ENCODE data around the gene COX14.
"Not testable (repeated sequence)": the region's sequence is repeated elsewhere in the genome, so short reads cannot be mapped to it uniquely, and the experiment has no call there.

Gene COX14

GRCh38 chr12:50111693-50112455 is at the start of gene COX14:
Gene COX14, plus strand, starts transcription at chr12:50112236. Its CDS starts 7,808 bp downstream, at chr12:50120044.
- peak; percentile 99 for DNase-seq

- DNase-seq, result no peak
These were observed 49.1 kb upstream of the COX14 start for GRCh38 chr12:50062728-50063460.

GRCh38 chr12:50065726-50066310 is 46.2 kb upstream of the COX14 start:
- DNase-seq, result no peak

- DNase-seq, result no peak
These were observed 45.6 kb upstream of the COX14 start for GRCh38 chr12:50066402-50066801.

- no peak for DNase-seq
These were observed 43.0 kb upstream of the COX14 start for GRCh38 chr12:50069069-50069468.

- no peak for DNase-seq
These were observed 42.5 kb upstream of the COX14 start for GRCh38 chr12:50069539-50069938.

- no peak for DNase-seq
These were observed 41.5 kb upstream of the COX14 start for GRCh38 chr12:50070314-50071060.

GRCh38 chr12:50072198-50072907 is 39.7 kb upstream of the COX14 start:
- DNase-seq, result no peak

GRCh38 chr12:50073206-50073605 is 38.8 kb upstream of the COX14 start:
- DNase-seq, result no peak

GRCh38 chr12:50073712-50074111 is 38.3 kb upstream of the COX14 start:
- no peak for DNase-seq

GRCh38 chr12:50074936-50075807 is 36.9 kb upstream of the COX14 start:
- peak; percentile 35 for DNase-seq

GRCh38 chr12:50075808-50076170 is 36.2 kb upstream of the COX14 start:
- DNase-seq, result no peak

GRCh38 chr12:50077099-50077498 is 34.9 kb upstream of the COX14 start:
- no peak for DNase-seq

- DNase-seq, result no peak
These were observed 33.8 kb upstream of the COX14 start for GRCh38 chr12:50078281-50078680.

- DNase-seq, result no peak
These were observed 32.3 kb upstream of the COX14 start for GRCh38 chr12:50079771-50080170.

- DNase-seq, result no peak
These were observed 30.8 kb upstream of the COX14 start for GRCh38 chr12:50081096-50081808.

GRCh38 chr12:50082644-50083043 is 29.4 kb upstream of the COX14 start:
- no peak for DNase-seq

- DNase-seq, result no peak
These were observed 28.7 kb upstream of the COX14 start for GRCh38 chr12:50083301-50083700.

GRCh38 chr12:50084409-50084774 is 27.6 kb upstream of the COX14 start:
- DNase-seq, result not testable (repeated sequence)

GRCh38 chr12:50084775-50085614 is 27.0 kb upstream of the COX14 start, which contains the start of gene SMARCD1:
Gene SMARCD1, plus strand, starts transcription at chr12:50085342. Its CDS starts 28 bp downstream, at chr12:50085370.
- peak; percentile 90 for DNase-seq

All from NCI-H2107 (cell line).